ENCODE results near the gene CEMP1. TPM values are rescaled to one million over a fixed set of nuclear protein-coding genes. Genes with fewer than 3 reads are reported as not detected.

Gene CEMP1
- total RNA-seq, 1 donor from 2014 or later, result not detected

DNA sequence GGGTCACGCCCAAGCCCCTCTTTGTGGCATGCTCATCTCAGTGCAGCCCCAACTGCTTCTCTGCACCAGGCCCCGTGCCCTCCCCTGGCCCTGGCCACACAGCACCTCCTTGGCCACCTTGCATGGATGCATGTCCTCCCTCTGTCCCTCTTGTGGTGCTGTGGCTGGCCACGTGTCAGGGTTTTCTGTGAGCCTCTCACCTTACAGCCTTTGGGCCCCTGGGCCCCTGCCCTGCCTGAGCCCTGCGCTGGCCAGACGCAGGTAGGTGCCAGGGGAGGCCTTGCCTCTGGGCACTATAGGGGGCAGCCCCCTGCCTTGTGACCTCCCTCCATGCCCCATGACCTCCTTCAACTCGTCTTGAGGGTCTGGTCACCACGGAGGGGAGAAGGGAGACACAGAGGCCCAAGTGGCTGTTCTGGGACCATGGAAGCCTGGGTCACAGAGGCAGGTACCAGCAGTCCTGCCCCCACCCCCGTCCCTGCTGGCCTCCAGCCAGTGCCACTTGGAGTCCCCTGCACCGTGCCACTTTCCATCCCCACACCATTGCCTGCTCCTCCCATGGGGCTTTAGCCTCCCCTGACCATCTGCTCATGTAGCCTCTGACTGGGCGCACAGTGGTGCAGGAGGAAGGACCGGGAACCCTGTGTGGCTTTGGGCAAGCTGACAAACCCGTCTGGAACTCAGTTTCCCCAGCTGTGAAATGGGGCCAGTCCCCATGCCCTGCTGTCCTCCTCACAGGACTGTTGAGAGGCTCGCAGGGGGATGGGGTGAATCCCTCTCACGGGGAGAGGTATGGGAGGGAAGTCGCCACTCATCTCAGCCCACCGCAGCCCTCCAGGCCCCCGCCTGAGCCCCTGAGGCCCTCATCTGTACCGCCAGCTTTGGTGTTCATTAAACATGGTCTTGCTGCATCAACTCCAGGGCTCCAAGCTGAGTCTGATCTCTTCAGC is 29.0 kb downstream of the CEMP1 start:
- no peak overlapping the region for H3K4me3 Mint-ChIP-seq (ENCODE audit: unreplicated experiment)
- H3K27me3 Mint-ChIP-seq (ENCODE audit: unreplicated experiment), result peaks cover 5% of the 10 kb centered on the region
- TF ChIP-seq, protein P1, sequence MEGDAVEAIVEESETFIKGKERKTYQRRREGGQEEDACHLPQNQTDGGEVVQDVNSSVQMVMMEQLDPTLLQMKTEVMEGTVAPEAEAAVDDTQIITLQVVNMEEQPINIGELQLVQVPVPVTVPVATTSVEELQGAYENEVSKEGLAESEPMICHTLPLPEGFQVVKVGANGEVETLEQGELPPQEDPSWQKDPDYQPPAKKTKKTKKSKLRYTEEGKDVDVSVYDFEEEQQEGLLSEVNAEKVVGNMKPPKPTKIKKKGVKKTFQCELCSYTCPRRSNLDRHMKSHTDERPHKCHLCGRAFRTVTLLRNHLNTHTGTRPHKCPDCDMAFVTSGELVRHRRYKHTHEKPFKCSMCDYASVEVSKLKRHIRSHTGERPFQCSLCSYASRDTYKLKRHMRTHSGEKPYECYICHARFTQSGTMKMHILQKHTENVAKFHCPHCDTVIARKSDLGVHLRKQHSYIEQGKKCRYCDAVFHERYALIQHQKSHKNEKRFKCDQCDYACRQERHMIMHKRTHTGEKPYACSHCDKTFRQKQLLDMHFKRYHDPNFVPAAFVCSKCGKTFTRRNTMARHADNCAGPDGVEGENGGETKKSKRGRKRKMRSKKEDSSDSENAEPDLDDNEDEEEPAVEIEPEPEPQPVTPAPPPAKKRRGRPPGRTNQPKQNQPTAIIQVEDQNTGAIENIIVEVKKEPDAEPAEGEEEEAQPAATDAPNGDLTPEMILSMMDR (IDR thresholded peaks at IDR 0.05; ENCODE audit: unreplicated experiment), result no peak
- H3K27ac Mint-ChIP-seq (ENCODE audit: unreplicated experiment), result no peak overlapping the region
- H3K4me1 Mint-ChIP-seq (ENCODE audit: unreplicated experiment), result no peaks in the 10 kb centered on the region
- H3K36me3 Mint-ChIP-seq (ENCODE audit: low read depth, unreplicated experiment), result peaks cover 7% of the 10 kb centered on the region
- no peak for DNase-seq (ENCODE audit: low spot score)
- no peaks in the 10 kb centered on the region for H3K9me3 Mint-ChIP-seq (ENCODE audit: unreplicated experiment)

DNA sequence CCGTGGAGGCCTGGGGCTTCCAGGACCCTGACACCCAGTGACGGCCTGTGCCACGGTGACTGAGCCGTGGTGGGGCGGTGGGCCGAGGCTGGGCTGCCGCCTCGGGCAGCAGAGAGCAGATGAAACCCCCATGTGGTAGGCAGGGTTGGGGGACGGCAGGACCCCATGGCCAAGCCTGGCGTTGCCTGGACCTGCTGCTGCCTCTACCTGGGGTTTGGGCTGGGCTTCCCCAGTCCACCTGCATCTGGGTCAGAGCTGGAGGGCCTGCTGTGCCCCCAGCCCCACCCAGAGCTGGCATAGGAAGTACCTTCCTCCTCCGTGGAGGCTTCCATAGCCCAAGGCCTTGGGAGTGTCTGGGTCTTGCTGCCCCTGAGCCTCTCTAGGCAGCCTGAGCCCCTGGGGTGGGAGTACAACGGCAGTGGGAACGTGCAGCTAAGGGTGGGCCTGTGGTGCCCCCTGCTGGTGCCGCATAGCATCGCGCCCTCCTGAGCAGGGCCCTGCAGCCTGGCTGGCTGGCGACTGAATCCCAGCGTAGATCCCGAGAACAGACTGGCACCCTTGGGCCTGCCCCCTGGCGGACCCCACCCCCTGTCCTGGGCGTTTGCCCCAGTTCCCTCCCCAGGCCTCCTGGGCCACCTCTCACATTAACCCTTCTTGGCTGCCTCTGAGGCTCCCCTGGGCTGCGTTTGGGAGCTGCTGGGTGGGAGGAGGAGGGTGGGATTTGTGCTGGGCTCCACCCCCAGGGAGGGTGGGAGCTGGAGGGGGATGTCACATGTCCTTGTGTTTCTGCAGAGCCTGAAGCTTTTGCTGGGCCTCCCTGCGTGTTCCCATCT is 30.1 kb downstream of the CEMP1 start:
- DNase-seq (ENCODE audit: low spot score), result peak; percentile 93
- peaks cover 5% of the 10 kb centered on the region for H3K27me3 Mint-ChIP-seq (ENCODE audit: unreplicated experiment)
- H3K4me1 Mint-ChIP-seq (ENCODE audit: unreplicated experiment), result no peaks in the 10 kb centered on the region
- peaks cover 7% of the 10 kb centered on the region for H3K36me3 Mint-ChIP-seq (ENCODE audit: low read depth, unreplicated experiment)
- TF ChIP-seq, protein P1 (IDR thresholded peaks at IDR 0.05; ENCODE audit: unreplicated experiment), result peak; percentile 95
- no peaks in the 10 kb centered on the region for H3K9me3 Mint-ChIP-seq (ENCODE audit: unreplicated experiment)
- no peak overlapping the region for H3K4me3 Mint-ChIP-seq (ENCODE audit: unreplicated experiment)
- H3K27ac Mint-ChIP-seq (ENCODE audit: unreplicated experiment), result no peak overlapping the region

GRCh38 chr16:2500430-2500917 is 30.7 kb downstream of the CEMP1 start:
- Mint-ChIP-seq H3K27ac (ENCODE audit: unreplicated experiment) (no peak overlapping the region), H3K9me3 (ENCODE audit: unreplicated experiment) (no peaks in the 10 kb centered on the region), H3K36me3 (ENCODE audit: low read depth, unreplicated experiment) (peaks cover 7% of the 10 kb centered on the region), H3K4me1 (ENCODE audit: unreplicated experiment) (no peaks in the 10 kb centered on the region), H3K27me3 (ENCODE audit: unreplicated experiment) (peaks cover 7% of the 10 kb centered on the region), H3K4me3 (ENCODE audit: unreplicated experiment) (no peak overlapping the region)
- TF ChIP-seq, protein P1 (IDR thresholded peaks at IDR 0.05; ENCODE audit: unreplicated experiment), result no peak
- no peak for DNase-seq (ENCODE audit: low spot score)

DNA sequence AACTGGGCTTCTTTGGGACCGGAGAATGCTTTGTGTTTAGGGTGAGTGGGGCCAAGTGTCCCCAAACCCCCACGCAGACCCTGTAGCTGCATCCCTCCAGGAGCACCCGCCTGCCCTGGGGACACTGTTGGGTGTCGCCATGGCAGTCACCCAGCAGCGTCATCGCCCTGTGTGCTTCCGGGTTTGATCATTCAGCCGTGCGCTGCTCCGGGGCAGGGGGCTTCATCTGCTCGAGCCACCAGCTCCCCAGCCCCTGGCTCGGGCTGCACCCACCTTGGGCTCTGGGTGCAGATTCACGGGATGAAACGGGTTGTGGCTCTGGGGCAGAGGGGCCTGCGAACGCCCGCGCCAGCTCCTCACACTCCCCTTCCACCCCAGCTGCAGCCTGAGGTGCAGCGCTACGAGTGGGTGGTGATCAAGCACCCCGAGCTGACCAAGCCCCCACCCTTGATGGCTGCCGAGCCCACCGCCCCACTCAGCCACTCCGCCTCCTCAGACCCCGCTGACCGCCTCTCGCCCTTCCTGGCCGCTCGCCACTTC is 31.2 kb downstream of the CEMP1 start:
- Mint-ChIP-seq H3K9me3 (ENCODE audit: unreplicated experiment) (no peaks in the 10 kb centered on the region), H3K36me3 (ENCODE audit: low read depth, unreplicated experiment) (peaks cover 7% of the 10 kb centered on the region), H3K27ac (ENCODE audit: unreplicated experiment) (no peak overlapping the region), H3K4me1 (ENCODE audit: unreplicated experiment) (no peaks in the 10 kb centered on the region), H3K27me3 (ENCODE audit: unreplicated experiment) (peaks cover 7% of the 10 kb centered on the region), H3K4me3 (ENCODE audit: unreplicated experiment) (no peak overlapping the region)
- TF ChIP-seq, protein P1 (IDR thresholded peaks at IDR 0.05; ENCODE audit: unreplicated experiment), result no peak
- no peak for DNase-seq (ENCODE audit: low spot score)

Measured in endothelial cell (in vitro differentiated cells).